ENCODE measurements around the gene SLC8A3. TPM values are rescaled to one million over a fixed set of nuclear protein-coding genes. Genes with fewer than 3 reads are reported as not detected.

SLC8A3 gene
- total RNA-seq, 1 donor from 2014 or later: 0.24 TPM

DNA sequence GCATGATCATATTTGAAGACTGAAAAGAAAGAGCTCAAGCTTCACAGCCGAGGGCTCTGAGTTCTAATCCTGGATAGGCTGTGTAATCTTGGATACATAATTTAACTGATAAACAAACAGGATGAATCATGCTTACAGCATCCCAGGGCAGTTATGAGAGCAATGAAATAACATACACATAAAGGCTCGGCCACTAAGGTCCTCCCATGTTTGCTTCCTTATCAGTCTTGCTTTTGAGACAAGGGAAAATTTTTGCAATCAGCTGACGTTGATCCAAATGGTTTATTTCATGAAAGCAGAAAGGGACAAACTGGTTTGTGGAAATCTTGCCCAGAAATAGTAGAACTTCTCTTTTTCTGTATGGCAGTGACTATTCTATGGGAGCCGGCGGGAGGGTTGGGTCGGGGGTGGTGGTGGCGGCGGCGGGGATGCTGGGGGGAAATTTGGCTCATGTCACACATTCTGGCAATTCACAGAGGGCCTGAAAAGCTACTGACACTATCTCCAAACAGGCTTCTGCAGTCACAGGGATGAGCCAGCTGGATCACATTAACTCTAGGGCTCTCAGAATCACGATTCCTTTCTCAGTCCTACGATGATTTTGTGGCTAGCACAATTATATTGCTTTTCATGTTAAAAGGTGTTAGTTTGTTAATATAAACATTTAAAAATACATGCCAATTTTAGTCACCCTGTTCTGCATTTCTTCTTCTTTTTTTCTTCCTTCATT, 124.5 kb downstream of the SLC8A3 start:
- Mint-ChIP-seq H3K27ac (no peak overlapping the region), H3K36me3 (no peaks in the 10 kb centered on the region), H3K9me3 (no peaks in the 10 kb centered on the region), H3K27me3 (ENCODE audit: insufficient read depth, low read depth) (peaks cover 3% of the 10 kb centered on the region), H3K4me1 (no peaks in the 10 kb centered on the region), H3K4me3 (no peak overlapping the region)
- Histone ChIP-seq H3K36me3 (no peaks in the 10 kb centered on the region), H3K9ac (no peak overlapping the region), H3F3A (ENCODE audit: low read depth) (no peaks in the 10 kb centered on the region), H3K4me1 (peaks cover 5% of the 10 kb centered on the region), H3K9me3 (ENCODE audit: low read depth) (no peaks in the 10 kb centered on the region), H3K27me3 (no peaks in the 10 kb centered on the region), H2AFZ (replicated peaks) (no peak overlapping the region), H4K20me1 (ENCODE audit: low read depth) (no peaks in the 10 kb centered on the region), H3K4me3 (no peak overlapping the region), H3K79me2 (ENCODE audit: low read depth) (no peaks in the 10 kb centered on the region), H3K27ac (no peak overlapping the region), H3K4me2 (no peak overlapping the region)
- no peak for DNase-seq (ENCODE audit: low spot score)
- TF ChIP-seq EZH2 (IDR thresholded peaks at IDR 0.05): no peak
- TF ChIP-seq CTCF (IDR thresholded peaks at IDR 0.05): no peak
- no peak for TF ChIP-seq EZH2phosphoT487 (IDR thresholded peaks at IDR 0.05)

- H3K27me3 ChIP-seq: no peaks in the 10 kb centered on the region
- TF ChIP-seq EZH2phosphoT487 (IDR thresholded peaks at IDR 0.05): no peak
- no peak for TF ChIP-seq EZH2 (IDR thresholded peaks at IDR 0.05)
- TF ChIP-seq CTCF (IDR thresholded peaks at IDR 0.05): no peak
- no peaks in the 10 kb centered on the region for H3K27me3 Mint-ChIP-seq (ENCODE audit: insufficient read depth, low read depth)
These were observed 127.6 kb downstream of the SLC8A3 start for GRCh38 chr14:70061108-70061507.

GRCh38 chr14:70059545-70059944, 129.2 kb downstream of the SLC8A3 start:
- H3K27ac Mint-ChIP-seq: no peak overlapping the region
- H3K4me3 ChIP-seq: no peak overlapping the region
- H3K4me1 ChIP-seq: peaks cover 7% of the 10 kb centered on the region
- no peak for DNase-seq (ENCODE audit: low spot score)
- no peak overlapping the region for H3K4me2 ChIP-seq
- no peaks in the 10 kb centered on the region for H3K9me3 Mint-ChIP-seq
- H3K27me3 Mint-ChIP-seq (ENCODE audit: insufficient read depth, low read depth): no peaks in the 10 kb centered on the region
- H3K27me3 ChIP-seq: no peaks in the 10 kb centered on the region
- H3K4me1 Mint-ChIP-seq: no peaks in the 10 kb centered on the region
- no peak overlapping the region for H3K9ac ChIP-seq
- no peak for TF ChIP-seq EZH2phosphoT487 (IDR thresholded peaks at IDR 0.05)
- no peak for TF ChIP-seq CTCF (IDR thresholded peaks at IDR 0.05)
- no peak for TF ChIP-seq EZH2 (IDR thresholded peaks at IDR 0.05)
- H3K36me3 ChIP-seq: no peaks in the 10 kb centered on the region
- H3K36me3 Mint-ChIP-seq: no peaks in the 10 kb centered on the region
- no peak overlapping the region for H2AFZ ChIP-seq (replicated peaks)
- H3K79me2 ChIP-seq (ENCODE audit: low read depth): no peaks in the 10 kb centered on the region
- no peak overlapping the region for H3K27ac ChIP-seq
- no peak overlapping the region for H3K4me3 Mint-ChIP-seq
- H4K20me1 ChIP-seq (ENCODE audit: low read depth): no peaks in the 10 kb centered on the region
- H3K9me3 ChIP-seq (ENCODE audit: low read depth): no peaks in the 10 kb centered on the region
- no peaks in the 10 kb centered on the region for H3F3A ChIP-seq (ENCODE audit: low read depth)

More at GRCh38 chr14:70061108-70061507, 127.6 kb downstream of the SLC8A3 start:
- Histone ChIP-seq H3K36me3 (no peaks in the 10 kb centered on the region), H2AFZ (replicated peaks) (no peak overlapping the region), H3K9ac (no peak overlapping the region), H3K79me2 (ENCODE audit: low read depth) (no peaks in the 10 kb centered on the region), H3K4me1 (peaks cover 6% of the 10 kb centered on the region), H3K27ac (no peak overlapping the region), H3K4me3 (no peak overlapping the region), H3K9me3 (ENCODE audit: low read depth) (no peaks in the 10 kb centered on the region), H3F3A (ENCODE audit: low read depth) (no peaks in the 10 kb centered on the region), H4K20me1 (ENCODE audit: low read depth) (no peaks in the 10 kb centered on the region), H3K4me2 (no peak overlapping the region)
- no peak for DNase-seq (ENCODE audit: low spot score)
- Mint-ChIP-seq H3K4me1 (no peaks in the 10 kb centered on the region), H3K36me3 (no peaks in the 10 kb centered on the region), H3K4me3 (no peak overlapping the region), H3K27ac (no peak overlapping the region), H3K9me3 (no peaks in the 10 kb centered on the region)

All from neural progenitor cell (in vitro differentiated cells).